Measurements from ENCODE around the gene CGRRF1. TPM values are rescaled to one million over a fixed set of nuclear protein-coding genes. Genes with fewer than 3 reads are reported as not detected.

Gene CGRRF1
- total RNA-seq, 1 donor from 2014 or later, result 18.7 TPM

DNA sequence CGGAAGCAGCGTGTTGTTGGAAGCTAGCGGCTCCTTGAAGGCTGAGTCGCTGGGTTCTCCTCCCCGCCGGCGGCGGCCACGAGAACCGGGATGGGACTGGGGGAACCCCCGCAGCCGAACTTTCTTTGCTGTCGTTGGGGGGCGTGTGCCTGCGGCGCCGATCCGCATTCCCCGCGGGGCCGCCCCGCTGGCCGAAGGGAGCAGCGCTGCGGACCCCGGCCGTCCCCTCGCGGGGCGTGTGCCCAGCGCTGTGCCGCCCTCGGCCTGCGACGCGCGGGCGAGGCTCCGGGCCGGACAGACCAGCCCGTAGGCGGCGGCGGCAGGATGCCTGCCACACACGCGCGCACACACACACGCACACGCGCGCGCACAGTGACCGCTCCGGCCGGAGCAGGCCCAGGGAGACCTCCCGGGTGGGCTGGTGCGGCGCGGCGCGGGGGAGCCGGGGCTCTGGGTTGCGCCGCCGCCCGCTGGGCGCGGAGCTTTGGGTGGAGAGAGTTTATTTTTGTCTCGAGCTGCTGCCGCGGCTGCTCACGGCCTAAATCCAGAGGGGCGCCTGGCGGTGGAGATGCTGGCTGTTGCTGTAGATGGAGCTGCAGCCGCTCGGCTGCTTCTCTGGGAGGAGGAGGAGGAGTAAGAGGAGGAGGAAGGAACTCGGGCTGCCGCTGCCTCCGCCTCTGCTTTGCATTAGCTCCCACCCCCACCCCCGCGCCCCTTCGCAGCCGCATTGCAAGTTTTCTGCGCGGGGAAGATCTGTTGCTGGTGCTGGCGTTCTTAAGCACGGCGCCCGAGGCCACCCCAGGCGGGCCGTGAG is 56.9 kb downstream of the CGRRF1 start, which contains the start of gene SAMD4A:
Gene SAMD4A (plus strand): TSS at position 719 of the 814 bp plus-strand sequence. CDS start 789 bp downstream, outside the sequence.
- Mint-ChIP-seq H3K36me3 (ENCODE audit: unreplicated experiment) (no peaks in the 10 kb centered on the region), H3K4me1 (ENCODE audit: low read depth, unreplicated experiment) (peaks cover 3% of the 10 kb centered on the region), H3K4me3 (ENCODE audit: unreplicated experiment) (peak within 1 kb of the TSS; percentile 97), H3K9me3 (ENCODE audit: unreplicated experiment) (peaks cover 7% of the 10 kb centered on the region), H3K27me3 (ENCODE audit: unreplicated experiment) (peaks cover 9% of the 10 kb centered on the region), H3K27ac (ENCODE audit: unreplicated experiment) (no peak within 1 kb of the TSS)
- TF ChIP-seq, protein P1, sequence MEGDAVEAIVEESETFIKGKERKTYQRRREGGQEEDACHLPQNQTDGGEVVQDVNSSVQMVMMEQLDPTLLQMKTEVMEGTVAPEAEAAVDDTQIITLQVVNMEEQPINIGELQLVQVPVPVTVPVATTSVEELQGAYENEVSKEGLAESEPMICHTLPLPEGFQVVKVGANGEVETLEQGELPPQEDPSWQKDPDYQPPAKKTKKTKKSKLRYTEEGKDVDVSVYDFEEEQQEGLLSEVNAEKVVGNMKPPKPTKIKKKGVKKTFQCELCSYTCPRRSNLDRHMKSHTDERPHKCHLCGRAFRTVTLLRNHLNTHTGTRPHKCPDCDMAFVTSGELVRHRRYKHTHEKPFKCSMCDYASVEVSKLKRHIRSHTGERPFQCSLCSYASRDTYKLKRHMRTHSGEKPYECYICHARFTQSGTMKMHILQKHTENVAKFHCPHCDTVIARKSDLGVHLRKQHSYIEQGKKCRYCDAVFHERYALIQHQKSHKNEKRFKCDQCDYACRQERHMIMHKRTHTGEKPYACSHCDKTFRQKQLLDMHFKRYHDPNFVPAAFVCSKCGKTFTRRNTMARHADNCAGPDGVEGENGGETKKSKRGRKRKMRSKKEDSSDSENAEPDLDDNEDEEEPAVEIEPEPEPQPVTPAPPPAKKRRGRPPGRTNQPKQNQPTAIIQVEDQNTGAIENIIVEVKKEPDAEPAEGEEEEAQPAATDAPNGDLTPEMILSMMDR (IDR thresholded peaks at IDR 0.05; ENCODE audit: partially characterized antibody, unreplicated experiment), result no peak
- peak; percentile 72 for DNase-seq

DNA sequence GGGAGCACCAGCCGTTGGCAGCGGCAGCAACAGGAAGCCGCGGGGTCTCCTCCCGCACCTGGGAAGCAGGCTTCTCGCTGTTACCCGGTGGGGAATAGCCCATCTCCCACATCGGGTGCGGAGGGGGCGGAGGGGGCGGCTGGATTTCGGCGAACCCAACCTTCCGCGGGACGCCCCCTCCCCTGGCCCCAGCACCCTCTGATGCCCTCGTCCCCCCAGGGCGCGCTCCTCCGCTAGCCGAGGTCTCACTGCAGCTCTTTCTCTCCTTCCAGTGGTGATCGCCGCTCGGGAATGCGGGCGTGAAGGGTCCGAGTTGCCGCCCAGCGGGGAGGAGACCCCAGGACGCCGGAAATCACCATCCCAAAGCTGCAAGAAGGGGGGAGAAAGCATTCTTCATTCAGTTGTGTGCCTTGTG is 57.5 kb downstream of the CGRRF1 start:
- H3K4me1 Mint-ChIP-seq (ENCODE audit: low read depth, unreplicated experiment), result peaks cover 3% of the 10 kb centered on the region
- no peaks in the 10 kb centered on the region for H3K36me3 Mint-ChIP-seq (ENCODE audit: unreplicated experiment)
- peaks cover 9% of the 10 kb centered on the region for H3K27me3 Mint-ChIP-seq (ENCODE audit: unreplicated experiment)
- H3K27ac Mint-ChIP-seq (ENCODE audit: unreplicated experiment), result no peak overlapping the region
- peaks cover 7% of the 10 kb centered on the region for H3K9me3 Mint-ChIP-seq (ENCODE audit: unreplicated experiment)
- TF ChIP-seq, protein P1 (IDR thresholded peaks at IDR 0.05; ENCODE audit: partially characterized antibody, unreplicated experiment), result no peak
- H3K4me3 Mint-ChIP-seq (ENCODE audit: unreplicated experiment), result peak overlapping the region; percentile 97
- no peak for DNase-seq

DNA sequence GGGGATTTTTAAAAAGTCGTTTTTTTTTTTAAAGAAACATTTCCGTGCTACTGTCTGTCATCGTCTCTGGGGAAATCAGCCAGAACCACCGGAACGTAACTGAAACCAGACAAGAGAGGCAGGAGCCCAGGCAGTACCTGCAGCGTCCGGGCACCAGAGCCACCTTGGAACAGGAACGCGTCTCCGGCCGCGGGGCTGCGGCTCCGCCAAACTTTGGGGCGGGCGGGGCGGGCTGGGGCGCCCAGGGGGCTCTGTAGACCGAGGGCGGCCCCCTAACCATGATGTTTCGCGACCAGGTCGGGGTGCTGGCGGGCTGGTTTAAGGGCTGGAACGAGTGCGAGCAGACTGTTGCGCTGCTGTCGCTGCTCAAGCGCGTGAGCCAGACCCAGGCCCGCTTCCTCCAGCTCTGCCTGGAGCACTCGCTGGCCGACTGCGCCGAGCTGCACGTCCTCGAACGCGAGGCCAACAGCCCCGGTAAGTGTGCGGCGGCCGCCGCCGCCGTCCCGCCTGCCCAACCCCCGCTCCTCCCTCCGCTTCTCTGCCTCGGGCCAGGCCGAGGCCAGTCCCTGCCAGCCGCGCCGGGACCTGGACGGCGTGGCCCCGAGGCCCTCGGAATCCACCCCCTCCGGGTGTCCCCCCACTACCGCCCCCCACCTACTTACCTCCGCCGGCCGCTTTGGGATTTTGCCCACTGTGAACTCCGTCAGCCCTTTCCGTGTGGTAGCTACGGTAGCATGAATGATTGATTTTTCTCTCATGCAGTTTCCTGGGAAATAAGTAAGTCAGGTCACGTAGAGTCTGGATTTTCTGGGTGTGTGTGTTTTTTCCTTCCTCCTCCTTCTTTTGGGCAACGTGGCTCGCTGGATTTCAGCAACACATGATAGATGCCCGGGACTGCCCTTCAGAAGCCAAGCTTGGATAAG is 58.2 kb downstream of the CGRRF1 start:
- peak; percentile 67 for DNase-seq
- H3K36me3 Mint-ChIP-seq (ENCODE audit: unreplicated experiment), result no peaks in the 10 kb centered on the region
- peaks cover 3% of the 10 kb centered on the region for H3K4me1 Mint-ChIP-seq (ENCODE audit: low read depth, unreplicated experiment)
- H3K27me3 Mint-ChIP-seq (ENCODE audit: unreplicated experiment), result peaks cover 9% of the 10 kb centered on the region
- H3K9me3 Mint-ChIP-seq (ENCODE audit: unreplicated experiment), result peaks cover 7% of the 10 kb centered on the region
- H3K4me3 Mint-ChIP-seq (ENCODE audit: unreplicated experiment), result peak overlapping the region; percentile 97
- H3K27ac Mint-ChIP-seq (ENCODE audit: unreplicated experiment), result no peak overlapping the region
- TF ChIP-seq, protein P1 (IDR thresholded peaks at IDR 0.05; ENCODE audit: partially characterized antibody, unreplicated experiment), result no peak

DNA sequence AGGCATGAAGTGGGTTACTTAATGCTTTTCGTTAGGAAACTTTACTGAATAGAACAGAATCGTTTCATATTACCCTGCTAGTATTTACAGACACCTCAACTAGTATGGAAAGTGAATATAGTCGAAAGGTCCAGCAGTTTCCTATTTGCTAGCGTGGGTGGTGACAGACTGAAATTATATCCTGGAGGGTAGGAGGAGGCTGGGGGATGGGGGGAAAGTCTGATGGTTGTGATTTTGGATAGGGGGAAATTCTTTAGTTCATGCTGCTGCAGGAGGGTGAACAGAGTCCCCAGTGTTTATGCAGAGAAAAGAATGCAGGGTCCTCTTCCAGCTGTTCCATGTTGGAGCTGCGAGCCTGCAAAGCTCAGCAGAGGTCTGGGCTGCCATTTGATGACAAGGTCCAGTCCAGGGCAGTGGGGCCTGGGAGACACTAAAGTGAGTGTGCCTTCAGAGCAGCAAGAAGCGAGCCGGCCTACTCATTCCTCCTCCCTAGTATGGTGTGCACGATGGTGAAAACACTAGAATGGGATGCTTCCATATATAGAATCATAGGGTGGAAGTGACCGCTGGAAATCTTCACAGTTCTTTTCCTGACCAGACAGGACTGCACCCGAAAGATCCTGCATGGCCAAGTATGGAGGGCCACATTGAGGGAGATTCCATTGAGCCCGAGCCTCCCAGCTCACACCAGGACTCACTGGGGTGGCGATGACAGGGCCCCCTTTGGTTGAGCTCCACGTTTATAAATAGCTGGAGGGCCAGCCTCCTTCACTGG is 59.3 kb downstream of the CGRRF1 start:
- peaks cover 7% of the 10 kb centered on the region for H3K9me3 Mint-ChIP-seq (ENCODE audit: unreplicated experiment)
- DNase-seq, result no peak
- H3K27me3 Mint-ChIP-seq (ENCODE audit: unreplicated experiment), result peaks cover 9% of the 10 kb centered on the region
- peaks cover 3% of the 10 kb centered on the region for H3K4me1 Mint-ChIP-seq (ENCODE audit: low read depth, unreplicated experiment)
- TF ChIP-seq, protein P1 (IDR thresholded peaks at IDR 0.05; ENCODE audit: partially characterized antibody, unreplicated experiment), result no peak
- H3K4me3 Mint-ChIP-seq (ENCODE audit: unreplicated experiment), result no peak overlapping the region
- H3K36me3 Mint-ChIP-seq (ENCODE audit: unreplicated experiment), result no peaks in the 10 kb centered on the region
- no peak overlapping the region for H3K27ac Mint-ChIP-seq (ENCODE audit: unreplicated experiment)
